BJ (cell line): ENCODE data around the gene RETREG1. TPM values are rescaled to one million over a fixed set of nuclear protein-coding genes. Genes with fewer than 3 reads are reported as not detected.

ENCODE experiments used
- CTCF ChIA-PET: fragments of 350-600 bp; formaldehyde crosslinking; extraction: SDS; loops from one replicate; lab custom pipeline; 2021; ENCODE audit warnings: antibody characterized with exemption, inconsistent platforms; lab: Yijun Ruan, JAX
- POLR2A ChIA-PET: fragments of 300-600 bp; sonication (Branson Sonifier 250); formaldehyde crosslinking; extraction: SDS; loops from one replicate; lab custom pipeline; 2021; ENCODE audit warnings: antibody characterized with exemption; lab: Charles Lee
- DNase-seq: peaks from one replicate; pipeline ENCODE4 v3.0.0-alpha.2; 2011; ENCODE audit warnings: low read depth
- H3K27me3 ChIP-seq: 2 replicates; pipeline ENCODE4 v1.6.0; 2011; ENCODE audit warnings: low read length; ENCODE audit not compliant: control insufficient read depth, insufficient read depth
- H3K36me3 ChIP-seq: 2 replicates; pipeline ENCODE4 v1.5.1; 2011; ENCODE audit warnings: low read length; ENCODE audit not compliant: control insufficient read depth, insufficient read depth
- H3K4me3 ChIP-seq: 2 replicates; pipeline ENCODE4 v1.5.1; 2011; ENCODE audit warnings: low read depth, mild to moderate bottlenecking, control low read depth, low read length
- polyA plus RNA-seq: library from polyadenylated mRNA; depleted of rRNA; stranded (reverse); fragments of >200 nt; gene quantifications from 2 replicates; pipeline ENCODE4 v1.2.3, GENCODE V29; 2011
- TF ChIP-seq, protein P1 (sequence below): IDR thresholded peaks from 2 replicates; pipeline ENCODE4 v1.5.1; 2011; ENCODE audit warnings: low read depth, mild to moderate bottlenecking, control low read depth, inconsistent platforms, low read length, moderate library complexity; ENCODE audit not compliant: insufficient read depth

The RETREG1 gene
- polyA plus RNA-seq, 1 experiment = 0.04 TPM

DNA sequence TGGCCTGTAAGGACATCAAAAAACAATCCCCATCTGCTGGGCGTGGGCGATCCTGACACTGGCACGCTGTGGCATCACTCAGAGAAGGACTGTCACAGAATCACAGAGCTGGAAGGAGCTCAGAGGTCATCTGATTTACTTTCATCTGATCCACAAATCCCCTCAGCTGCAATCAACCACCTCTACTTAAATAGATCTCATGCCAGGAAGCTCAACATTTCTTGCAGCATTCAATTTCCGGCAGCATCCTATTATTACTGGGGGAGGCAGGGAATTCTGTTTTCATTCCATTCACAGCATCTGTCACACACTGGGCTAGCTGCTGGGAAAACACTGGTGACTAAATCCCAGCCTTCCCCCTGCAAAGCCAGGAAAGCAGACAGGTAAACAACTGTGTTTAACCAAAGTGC lies 38.3 kb downstream of the RETREG1 start:
- no peak for DNase-seq
- no peaks in the 10 kb centered on the region for H3K27me3 ChIP-seq
- no peaks in the 10 kb centered on the region for H3K36me3 ChIP-seq
- no peak overlapping the region for H3K4me3 ChIP-seq
- ChIA-PET POLR2A (no interaction called here), CTCF (interaction anchor here (1.7 kb wide), 1 partner anchor 26 kb away, joined by 8 read pairs; no protein-coding TSS in a partner anchor)
- TF ChIP-seq, protein P1, sequence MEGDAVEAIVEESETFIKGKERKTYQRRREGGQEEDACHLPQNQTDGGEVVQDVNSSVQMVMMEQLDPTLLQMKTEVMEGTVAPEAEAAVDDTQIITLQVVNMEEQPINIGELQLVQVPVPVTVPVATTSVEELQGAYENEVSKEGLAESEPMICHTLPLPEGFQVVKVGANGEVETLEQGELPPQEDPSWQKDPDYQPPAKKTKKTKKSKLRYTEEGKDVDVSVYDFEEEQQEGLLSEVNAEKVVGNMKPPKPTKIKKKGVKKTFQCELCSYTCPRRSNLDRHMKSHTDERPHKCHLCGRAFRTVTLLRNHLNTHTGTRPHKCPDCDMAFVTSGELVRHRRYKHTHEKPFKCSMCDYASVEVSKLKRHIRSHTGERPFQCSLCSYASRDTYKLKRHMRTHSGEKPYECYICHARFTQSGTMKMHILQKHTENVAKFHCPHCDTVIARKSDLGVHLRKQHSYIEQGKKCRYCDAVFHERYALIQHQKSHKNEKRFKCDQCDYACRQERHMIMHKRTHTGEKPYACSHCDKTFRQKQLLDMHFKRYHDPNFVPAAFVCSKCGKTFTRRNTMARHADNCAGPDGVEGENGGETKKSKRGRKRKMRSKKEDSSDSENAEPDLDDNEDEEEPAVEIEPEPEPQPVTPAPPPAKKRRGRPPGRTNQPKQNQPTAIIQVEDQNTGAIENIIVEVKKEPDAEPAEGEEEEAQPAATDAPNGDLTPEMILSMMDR = no peak

DNA sequence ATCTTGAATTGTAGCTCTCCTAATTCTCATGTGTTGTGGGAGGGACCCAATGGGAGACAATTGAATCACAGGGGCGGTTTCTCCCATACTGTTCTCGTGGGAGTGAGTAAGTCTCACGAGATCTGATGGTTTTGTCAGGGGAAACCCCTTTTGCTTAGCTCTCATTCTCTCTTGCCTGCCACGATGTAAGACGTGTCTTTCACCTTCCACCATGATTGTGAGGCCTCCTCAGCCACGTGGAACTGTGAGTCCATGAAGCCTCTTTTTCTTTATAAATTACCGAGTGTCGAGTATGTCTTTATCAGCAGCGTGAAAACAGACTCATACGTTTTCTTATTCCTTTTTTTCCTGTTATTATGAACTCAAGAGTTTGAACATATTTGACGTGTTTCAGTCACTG lies 39.1 kb downstream of the RETREG1 start:
- ChIA-PET POLR2A (no interaction called here), CTCF (interaction anchor here (1.7 kb wide), 1 partner anchor 25 kb away, joined by 8 read pairs; no protein-coding TSS in a partner anchor)

DNA sequence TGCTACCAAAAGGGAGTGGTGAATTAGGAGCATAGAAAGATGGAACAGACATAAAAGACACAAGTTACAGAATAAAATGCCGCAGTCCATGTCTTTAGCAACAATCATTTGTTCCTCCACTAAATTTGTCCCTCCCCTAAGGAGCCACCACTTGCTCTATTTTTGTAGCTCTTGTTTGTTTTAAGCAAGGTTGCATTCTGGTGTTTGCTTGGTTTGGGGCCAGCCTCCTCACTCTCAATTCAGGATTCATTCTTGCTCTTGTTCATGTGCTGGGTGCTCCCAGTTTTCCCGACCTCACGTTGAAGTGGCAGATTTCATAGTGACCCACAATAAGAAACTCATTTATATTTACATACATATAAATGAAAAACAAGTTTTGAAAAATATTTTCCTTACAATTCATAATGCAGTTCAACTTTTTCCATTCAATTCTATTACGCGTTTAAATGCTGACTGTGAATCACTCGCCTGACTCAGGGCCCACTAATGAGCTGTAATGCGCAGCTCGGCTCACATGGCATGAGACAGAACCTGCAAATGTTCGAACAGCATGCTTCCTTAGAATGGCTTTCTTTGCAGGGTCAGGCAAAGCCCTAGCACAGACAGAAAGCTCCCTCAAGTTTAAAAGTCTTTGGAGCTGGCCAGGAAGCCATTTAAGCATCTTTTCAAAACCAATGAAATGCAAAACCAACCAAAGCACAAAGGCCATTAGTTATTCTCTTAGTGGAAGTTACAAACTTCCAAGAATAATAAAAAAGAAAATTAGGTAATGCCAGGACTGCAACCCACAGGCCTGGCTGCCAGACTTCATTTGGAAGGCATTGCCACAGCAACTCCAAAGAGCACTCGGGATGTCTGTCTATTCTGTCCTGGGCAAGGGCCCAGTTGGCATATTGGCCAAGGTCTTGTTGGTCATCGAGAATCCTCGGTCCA lies 41.7 kb downstream of the RETREG1 start:
- ChIA-PET CTCF (interaction anchor here (0.6 to 1.2 kb wide), 2 partner anchors 10 to 85 kb away, joined by 3 read pairs; no protein-coding TSS in a partner anchor), POLR2A (no interaction called here)
- Histone ChIP-seq H3K4me3 (no peak overlapping the region), H3K36me3 (no peaks in the 10 kb centered on the region), H3K27me3 (no peaks in the 10 kb centered on the region)
- TF ChIP-seq, protein P1 = no peak
- DNase-seq = peak; percentile 54

More for the DNA sequence above, 39.1 kb downstream of the RETREG1 start:
- no peak for DNase-seq
- TF ChIP-seq, protein P1 = no peak
- no peak overlapping the region for H3K4me3 ChIP-seq
- no peaks in the 10 kb centered on the region for H3K36me3 ChIP-seq
- no peaks in the 10 kb centered on the region for H3K27me3 ChIP-seq

DNA sequence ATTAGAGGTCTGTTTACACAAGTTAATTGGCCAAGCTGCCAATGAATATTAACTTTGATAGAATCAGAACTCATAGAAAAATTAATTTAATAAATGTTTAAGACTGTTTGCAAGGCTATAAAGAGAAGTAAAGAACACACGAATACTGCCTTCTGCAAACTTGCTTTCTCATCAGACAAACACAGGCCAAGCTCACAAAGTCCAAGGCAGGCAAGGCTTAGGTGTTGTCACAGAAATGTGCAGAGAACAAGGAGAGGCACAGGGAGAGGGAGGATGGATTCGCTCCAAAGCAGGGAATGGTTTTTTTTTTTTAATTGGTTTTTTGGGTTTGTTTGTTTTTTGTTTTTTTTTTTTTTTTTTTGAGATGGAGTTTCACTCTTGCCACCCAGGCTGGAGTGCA lies 43.4 kb downstream of the RETREG1 start:
- Histone ChIP-seq H3K27me3 (no peaks in the 10 kb centered on the region), H3K4me3 (no peak overlapping the region), H3K36me3 (no peaks in the 10 kb centered on the region)
- ChIA-PET CTCF (no interaction called here), POLR2A (no interaction called here)
- TF ChIP-seq, protein P1 = no peak
- DNase-seq = no peak

DNA sequence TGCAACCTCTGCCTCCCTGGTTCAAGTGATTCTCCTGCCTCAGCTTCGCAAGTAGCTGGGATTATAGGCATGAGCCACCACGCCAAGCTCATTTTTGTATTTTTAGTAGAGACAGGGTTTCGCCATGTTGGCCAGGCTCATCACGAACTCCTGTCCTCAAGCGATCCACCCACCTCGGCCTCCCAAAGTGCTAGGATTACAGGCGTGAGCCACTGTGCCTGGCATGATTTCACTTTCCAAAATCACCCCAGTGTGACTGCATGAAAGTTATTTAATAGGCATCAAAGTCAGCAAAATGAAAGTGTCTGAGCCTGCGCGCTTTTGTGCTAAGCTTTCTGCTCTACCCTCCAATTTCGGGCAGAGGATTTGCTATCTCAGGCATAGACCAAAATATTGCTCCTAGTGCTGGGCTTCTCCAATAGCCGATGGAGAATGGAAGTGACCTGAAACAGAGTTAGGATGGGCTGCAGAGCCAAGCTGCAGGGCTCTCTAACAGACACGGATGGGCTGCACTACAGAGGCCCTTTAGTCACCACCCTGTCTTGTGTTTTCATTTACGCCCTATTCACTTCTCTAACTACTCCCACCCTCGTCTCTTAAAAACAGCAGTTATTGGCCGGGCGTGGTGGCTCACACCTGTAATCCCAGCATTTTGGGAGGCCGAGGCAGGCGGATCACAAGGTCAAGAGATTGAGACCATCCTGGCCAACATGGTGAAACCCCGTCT lies 44.3 kb downstream of the RETREG1 start:
- ChIA-PET POLR2A (no interaction called here), CTCF (interaction anchor here (0.7 to 2.0 kb wide), 2 partner anchors 14 to 20 kb away, joined by 3 to 5 read pairs; no protein-coding TSS in a partner anchor)
- H3K4me3 ChIP-seq = no peak overlapping the region
- H3K36me3 ChIP-seq = no peaks in the 10 kb centered on the region
- H3K27me3 ChIP-seq = no peaks in the 10 kb centered on the region
- TF ChIP-seq, protein P1 = no peak
- no peak for DNase-seq
